Measurements from ENCODE around the gene TRAF3IP1.

GRCh38 chr2:238271061-238271554 is 49.2 kb upstream of the TRAF3IP1 start:
- TF ChIP-seq SUZ12 (IDR thresholded peaks at IDR 0.05): no peak
- no peak for TF ChIP-seq ARNT (IDR thresholded peaks at IDR 0.05)
- no peak for TF ChIP-seq NFRKB (IDR thresholded peaks at IDR 0.05)
- no peak for TF ChIP-seq BHLHE40 (IDR thresholded peaks at IDR 0.05; ENCODE audit: borderline replicate concordance)
- no peak for TF ChIP-seq ZNF384 (IDR thresholded peaks at IDR 0.05)
- TF ChIP-seq CTBP1 (IDR thresholded peaks at IDR 0.05; ENCODE audit: borderline replicate concordance): no peak
- TF ChIP-seq TARDBP (IDR thresholded peaks at IDR 0.05): no peak
